GM12892 (cell line): ENCODE measurements around the gene DENND1A.

ENCODE experiments used
- DNase-seq: peaks from one replicate; pipeline ENCODE4 v3.0.0; 2011; ENCODE audit not compliant: insufficient read length
- FAIRE-seq: peaks from 2 replicates; lab custom pipeline; 2011; peaks lifted over from hg19 to GRCh38; lab: Jason Lieb, UNC
- POLR2A ChIP-seq: IDR thresholded peaks from 2 replicates; pipeline ENCODE4 v1.6.1; 2011; ENCODE audit warnings: low read depth, low read length, control low read depth
- POLR2AphosphoS5 ChIP-seq: IDR thresholded peaks from 2 replicates; pipeline ENCODE4 v1.6.1; 2011; ENCODE audit warnings: low read depth, low read length, control low read depth
- TAF1 ChIP-seq: IDR thresholded peaks from 2 replicates; pipeline ENCODE4 v1.6.1; 2011; ENCODE audit warnings: low read depth, mild to moderate bottlenecking, control low read depth, low read length, borderline replicate concordance

Gene DENND1A

GRCh38 chr9:123368536-123369153 lies 561.3 kb downstream of the DENND1A start:
- FAIRE-seq (no peak), DNase-seq (no peak)
- TF ChIP-seq POLR2AphosphoS5 (no peak), TAF1 (no peak), POLR2A (no peak)

GRCh38 chr9:123368023-123368422 lies 561.9 kb downstream of the DENND1A start:
- DNase-seq = no peak
- no peak for FAIRE-seq
- no peak for TF ChIP-seq POLR2AphosphoS5
- no peak for TF ChIP-seq POLR2A
- no peak for TF ChIP-seq TAF1

DNA sequence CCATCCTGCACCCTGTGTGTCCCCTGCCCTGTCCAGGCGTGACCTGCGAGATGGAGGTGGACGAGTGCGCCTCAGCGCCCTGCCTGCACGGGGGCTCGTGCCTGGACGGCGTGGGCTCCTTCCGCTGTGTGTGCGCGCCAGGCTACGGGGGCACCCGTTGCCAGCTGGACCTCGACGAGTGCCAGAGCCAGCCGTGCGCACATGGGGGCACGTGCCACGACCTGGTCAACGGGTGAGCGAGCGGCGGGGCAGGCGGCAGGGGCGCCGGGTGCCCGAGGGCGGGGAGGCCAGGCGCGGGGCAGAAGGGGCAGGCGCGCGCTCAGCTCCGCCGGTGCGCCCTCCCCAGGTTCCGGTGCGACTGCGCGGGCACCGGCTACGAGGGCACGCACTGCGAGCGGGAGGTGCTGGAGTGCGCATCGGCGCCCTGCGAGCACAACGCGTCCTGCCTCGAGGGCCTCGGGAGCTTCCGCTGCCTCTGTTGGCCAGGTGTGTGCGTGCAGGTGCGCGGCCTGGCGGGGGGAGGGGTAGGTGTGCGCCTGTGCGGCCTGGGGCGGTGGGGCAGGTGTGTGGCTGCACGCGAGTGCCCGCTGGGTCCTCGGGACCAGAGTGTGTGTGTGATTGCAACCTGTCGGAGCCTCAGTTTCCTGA lies 563.9 kb downstream of the DENND1A start:
- DNase-seq (no peak), FAIRE-seq (no peak)
- no peak for TF ChIP-seq POLR2A
- no peak for TF ChIP-seq POLR2AphosphoS5
- TF ChIP-seq TAF1 = no peak

- FAIRE-seq = no peak
- no peak for DNase-seq
- TF ChIP-seq TAF1 (no peak), POLR2AphosphoS5 (no peak), POLR2A (no peak)
Measured at GRCh38 chr9:123365287-123365880, 564.5 kb downstream of the DENND1A start.

- no peak for DNase-seq
- TF ChIP-seq TAF1 = no peak
- FAIRE-seq = no peak
Measured at GRCh38 chr9:123364241-123364824, 565.6 kb downstream of the DENND1A start.

GRCh38 chr9:123362856-123363255 lies 567.1 kb downstream of the DENND1A start:
- TF ChIP-seq TAF1 (no peak), POLR2A (no peak), POLR2AphosphoS5 (no peak)
- no peak for FAIRE-seq
- no peak for DNase-seq

- no peak for TF ChIP-seq POLR2AphosphoS5
- TF ChIP-seq POLR2A = no peak
- FAIRE-seq = no peak
Measured at GRCh38 chr9:123361731-123362510, 568.0 kb downstream of the DENND1A start.

GRCh38 chr9:123361086-123361730 lies 568.7 kb downstream of the DENND1A start:
- TF ChIP-seq TAF1 = no peak
- TF ChIP-seq POLR2A = no peak
- DNase-seq (no peak), FAIRE-seq (no peak)

More at GRCh38 chr9:123361731-123362510, 568.0 kb downstream of the DENND1A start:
- no peak for DNase-seq

DNA sequence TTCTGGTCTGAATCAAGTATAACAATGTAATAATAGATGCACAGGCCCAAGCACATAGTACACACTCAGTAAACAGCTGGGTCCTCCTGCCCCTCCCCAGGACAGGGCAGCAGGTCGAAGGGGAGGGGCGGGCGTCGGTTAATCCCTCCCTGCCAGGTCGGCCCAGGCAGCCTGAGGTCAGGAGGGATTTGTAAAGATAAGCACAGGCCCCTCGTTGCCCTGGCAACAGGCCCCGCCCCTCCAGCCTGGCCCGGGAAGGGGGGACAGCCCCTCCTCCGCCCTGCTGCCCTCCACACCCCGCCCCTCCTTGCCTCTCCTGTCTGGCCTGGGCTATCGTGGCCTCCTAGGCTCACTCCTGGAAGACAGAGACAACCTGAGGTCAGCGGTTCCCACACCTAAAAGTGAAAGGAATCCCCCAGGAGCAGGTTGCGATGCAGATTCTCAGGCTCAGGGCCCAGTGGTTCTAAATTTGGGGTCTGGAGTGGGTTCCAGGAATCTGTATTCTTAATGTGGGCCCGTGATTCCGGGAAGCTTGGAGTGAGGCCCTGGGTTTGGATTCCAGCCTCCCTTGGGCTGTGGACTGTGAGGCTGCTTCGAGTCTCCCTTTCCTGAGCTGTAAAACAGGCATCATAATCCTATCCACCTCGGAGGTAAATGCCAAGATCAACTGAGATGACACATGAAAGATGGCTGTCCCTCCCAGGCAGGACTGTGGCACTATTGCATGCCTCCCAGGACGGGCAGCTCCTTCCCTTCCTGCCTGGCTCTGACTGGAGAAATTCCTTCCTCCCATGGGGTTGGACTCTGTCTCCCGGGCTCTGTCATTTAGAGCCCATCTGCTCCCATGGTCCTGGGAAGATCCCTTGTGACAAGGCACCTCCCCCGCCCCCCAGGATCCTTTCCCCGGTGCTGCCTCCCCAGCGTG lies 569.5 kb downstream of the DENND1A start:
- FAIRE-seq = no peak
- peak; percentile 74 for DNase-seq
- TF ChIP-seq TAF1 = no peak
- TF ChIP-seq POLR2A = no peak
- TF ChIP-seq POLR2AphosphoS5 = no peak

GRCh38 chr9:123359546-123359945 lies 570.4 kb downstream of the DENND1A start:
- DNase-seq = no peak
- FAIRE-seq = no peak
- no peak for TF ChIP-seq POLR2AphosphoS5
- no peak for TF ChIP-seq POLR2A
- TF ChIP-seq TAF1 = no peak
